GM19324 (cell line): Measurements from ENCODE around the gene FREM3.
"Not testable (repeated sequence)": the region's sequence is repeated elsewhere in the genome, so short reads cannot be mapped to it uniquely, and the experiment has no call there.

ENCODE experiments used
- ATAC-seq: cut with Tn5 transposase; IDR thresholded peaks from one replicate; pipeline ENCODE4 v1.9.1; 2021; ENCODE audit warnings: mild to moderate bottlenecking, moderate library complexity; ENCODE audit not compliant: unreplicated experiment, low FRiP score

Gene FREM3

GRCh38 chr4:143586080-143586479, 114.4 kb downstream of the FREM3 start:
- ATAC-seq: no peak

- ATAC-seq: no peak
Measured at GRCh38 chr4:143585548-143585947, 114.9 kb downstream of the FREM3 start.

- no peak for ATAC-seq
Measured at GRCh38 chr4:143581331-143581946, 119.0 kb downstream of the FREM3 start.

GRCh38 chr4:143575331-143575730, 125.1 kb downstream of the FREM3 start:
- ATAC-seq: no peak

GRCh38 chr4:143564472-143564871, 136.0 kb downstream of the FREM3 start:
- ATAC-seq: no peak

- ATAC-seq: no peak
Measured at GRCh38 chr4:143559757-143560147, 140.7 kb downstream of the FREM3 start.

GRCh38 chr4:143558823-143559756, 141.4 kb downstream of the FREM3 start:
- ATAC-seq: peak; percentile 97

GRCh38 chr4:143558286-143558685, 142.2 kb downstream of the FREM3 start:
- ATAC-seq: no peak

- no peak for ATAC-seq
Measured at GRCh38 chr4:143555676-143556075, 144.8 kb downstream of the FREM3 start.

- ATAC-seq: peak; percentile 28
Measured at GRCh38 chr4:143554728-143555597, 145.5 kb downstream of the FREM3 start.

- ATAC-seq: no peak
Measured at GRCh38 chr4:143549928-143550327, 150.5 kb downstream of the FREM3 start.

- ATAC-seq: no peak
Measured at GRCh38 chr4:143539670-143540023, 160.8 kb downstream of the FREM3 start.

GRCh38 chr4:143538979-143539669, 161.4 kb downstream of the FREM3 start:
- ATAC-seq: no peak

GRCh38 chr4:143531788-143532491, 168.5 kb downstream of the FREM3 start:
- no peak for ATAC-seq

- no peak for ATAC-seq
Measured at GRCh38 chr4:143531380-143531779, 169.1 kb downstream of the FREM3 start.

GRCh38 chr4:143528046-143528445, 172.4 kb downstream of the FREM3 start:
- ATAC-seq: not testable (repeated sequence)
